ENCODE data around the gene AKR1E2. TPM values are rescaled to one million over a fixed set of nuclear protein-coding genes. Genes with fewer than 3 reads are reported as not detected.

The AKR1E2 gene
- total RNA-seq, 1 donor from 2014 or later: 10.0 TPM

DNA sequence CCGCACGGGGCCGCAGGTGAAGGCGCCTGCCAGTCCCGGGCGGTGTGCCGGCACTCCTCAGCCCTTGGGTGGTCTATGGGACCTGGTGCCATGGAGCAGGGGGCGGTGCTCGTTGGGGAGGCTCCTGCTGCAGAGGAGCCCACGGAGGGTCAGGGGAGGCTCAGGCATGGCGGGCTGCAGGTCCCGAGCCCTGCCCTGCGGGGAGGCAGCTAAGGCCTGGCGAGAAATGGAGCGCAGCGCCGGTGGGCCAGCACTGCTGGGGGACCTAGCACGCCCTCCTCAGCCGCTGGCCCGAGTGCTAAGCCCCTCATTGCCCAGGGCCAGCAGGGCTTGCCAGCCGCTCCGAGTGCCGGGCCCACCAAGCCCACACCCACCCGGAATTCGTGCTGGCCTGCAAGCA, 18.9 kb downstream of the AKR1E2 start:
- TF ChIP-seq, protein P1, sequence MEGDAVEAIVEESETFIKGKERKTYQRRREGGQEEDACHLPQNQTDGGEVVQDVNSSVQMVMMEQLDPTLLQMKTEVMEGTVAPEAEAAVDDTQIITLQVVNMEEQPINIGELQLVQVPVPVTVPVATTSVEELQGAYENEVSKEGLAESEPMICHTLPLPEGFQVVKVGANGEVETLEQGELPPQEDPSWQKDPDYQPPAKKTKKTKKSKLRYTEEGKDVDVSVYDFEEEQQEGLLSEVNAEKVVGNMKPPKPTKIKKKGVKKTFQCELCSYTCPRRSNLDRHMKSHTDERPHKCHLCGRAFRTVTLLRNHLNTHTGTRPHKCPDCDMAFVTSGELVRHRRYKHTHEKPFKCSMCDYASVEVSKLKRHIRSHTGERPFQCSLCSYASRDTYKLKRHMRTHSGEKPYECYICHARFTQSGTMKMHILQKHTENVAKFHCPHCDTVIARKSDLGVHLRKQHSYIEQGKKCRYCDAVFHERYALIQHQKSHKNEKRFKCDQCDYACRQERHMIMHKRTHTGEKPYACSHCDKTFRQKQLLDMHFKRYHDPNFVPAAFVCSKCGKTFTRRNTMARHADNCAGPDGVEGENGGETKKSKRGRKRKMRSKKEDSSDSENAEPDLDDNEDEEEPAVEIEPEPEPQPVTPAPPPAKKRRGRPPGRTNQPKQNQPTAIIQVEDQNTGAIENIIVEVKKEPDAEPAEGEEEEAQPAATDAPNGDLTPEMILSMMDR (IDR thresholded peaks at IDR 0.05): no peak
- Histone ChIP-seq H3K4me1 (peaks cover 3% of the 10 kb centered on the region), H3K36me3 (no peaks in the 10 kb centered on the region), H3K27ac (no peak overlapping the region), H3K27me3 (no peaks in the 10 kb centered on the region), H3K9me3 (no peaks in the 10 kb centered on the region), H3K4me3 (no peak overlapping the region)
- intact Hi-C loops (cut with DNase I): loop anchor here (10.0 kb wide), 2 partner anchors 250 to 440 kb away; partner anchors contain the start of gene AKR1C3
- ATAC-seq: no peak
- no peak for DNase-seq

DNA sequence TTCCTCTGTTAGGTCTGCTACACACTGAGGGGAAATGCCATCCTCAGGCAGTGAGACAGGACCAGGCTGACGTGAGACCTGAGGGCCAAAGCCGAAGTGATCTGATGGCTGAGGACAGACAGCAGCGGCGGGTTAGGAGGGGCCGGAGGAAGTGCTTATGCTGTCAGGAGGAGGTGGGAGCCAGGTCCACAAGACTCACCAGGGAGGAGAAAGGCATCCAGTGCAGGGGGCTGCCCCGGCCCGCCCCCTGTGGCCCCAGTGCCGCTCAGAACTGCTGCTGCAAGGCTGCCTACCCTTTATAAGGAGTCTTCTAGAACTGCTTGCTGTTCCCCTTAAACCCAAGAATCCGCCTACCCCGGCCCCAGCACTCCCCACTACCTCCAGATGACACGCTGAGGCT, 19.8 kb downstream of the AKR1E2 start:
- H3K27ac ChIP-seq: no peak overlapping the region
- H3K36me3 ChIP-seq: no peaks in the 10 kb centered on the region
- intact Hi-C loops (cut with DNase I): loop anchor here (10.0 kb wide), 2 partner anchors 249 to 439 kb away; partner anchors contain the start of gene AKR1C3
- no peaks in the 10 kb centered on the region for H3K9me3 ChIP-seq
- H3K4me3 ChIP-seq: no peak overlapping the region
- no peaks in the 10 kb centered on the region for H3K27me3 ChIP-seq
- TF ChIP-seq, protein P1 (IDR thresholded peaks at IDR 0.05): no peak
- H3K4me1 ChIP-seq: peaks cover 8% of the 10 kb centered on the region
- DNase-seq: no peak
- ATAC-seq: no peak

DNA sequence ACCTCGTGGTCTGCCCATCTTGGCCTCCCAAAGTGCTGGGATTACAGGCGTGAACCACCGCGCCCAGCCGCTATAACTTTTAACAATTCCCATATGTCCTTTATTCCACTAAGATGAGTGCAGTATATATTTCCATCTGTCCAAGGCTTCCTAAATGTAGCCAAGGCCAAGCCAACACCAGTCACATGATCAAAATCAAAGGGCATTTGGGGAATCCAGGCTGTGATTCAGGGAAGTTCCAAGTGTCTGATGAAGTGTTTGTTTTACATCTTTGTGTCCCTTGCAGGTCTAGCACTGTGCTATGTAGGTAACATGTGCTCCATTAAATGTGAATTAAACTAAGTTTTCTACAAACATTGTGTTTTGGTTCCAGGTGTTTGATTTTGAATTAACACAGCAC, 20.8 kb downstream of the AKR1E2 start:
- Histone ChIP-seq H3K4me3 (no peak overlapping the region), H3K4me1 (peaks cover 10% of the 10 kb centered on the region), H3K36me3 (no peaks in the 10 kb centered on the region), H3K9me3 (no peaks in the 10 kb centered on the region), H3K27me3 (no peaks in the 10 kb centered on the region), H3K27ac (no peak overlapping the region)
- ATAC-seq (no peak), DNase-seq (no peak)
- TF ChIP-seq, protein P1 (IDR thresholded peaks at IDR 0.05): no peak
- intact Hi-C loops (cut with DNase I): loop anchor here (10.0 kb wide), 2 partner anchors 248 to 438 kb away; partner anchors contain the start of gene AKR1C3

DNA sequence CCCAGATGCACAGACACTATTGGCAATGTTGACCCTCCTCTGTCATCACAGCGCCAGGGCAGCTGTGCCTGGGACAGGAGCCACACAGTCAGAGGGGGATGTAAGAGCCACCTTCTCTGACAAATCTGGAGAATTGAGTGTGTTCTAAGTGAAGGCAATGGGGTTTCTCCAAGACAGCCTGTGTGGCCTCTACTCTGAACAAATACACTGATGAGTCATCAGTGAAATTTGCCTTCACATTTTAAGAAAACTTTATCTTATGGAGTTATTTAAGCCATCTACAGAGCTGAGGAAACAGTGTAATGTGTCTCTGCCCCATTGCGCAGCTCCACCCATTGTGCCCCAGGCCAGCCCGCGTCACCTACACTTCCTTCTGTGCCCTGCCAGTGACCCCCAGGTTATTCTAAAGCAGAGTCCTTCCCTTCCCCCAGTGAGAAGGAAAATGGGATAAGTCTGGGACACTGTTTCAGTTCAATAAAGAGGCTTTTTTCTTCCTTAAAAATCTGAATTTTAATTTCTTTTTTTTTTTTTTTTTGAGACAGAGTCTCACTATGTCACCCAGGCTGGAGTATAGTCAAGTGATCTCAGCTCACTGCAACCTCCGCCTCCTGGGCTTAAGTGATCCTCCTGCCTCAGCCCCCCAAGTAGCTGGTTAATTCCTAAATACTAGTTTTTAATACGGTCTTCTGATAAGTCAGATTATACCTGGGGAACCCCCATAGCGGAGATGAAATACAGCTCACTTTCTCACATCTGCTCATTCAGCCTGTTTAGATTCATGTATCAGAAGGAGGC, 21.8 kb downstream of the AKR1E2 start:
- Histone ChIP-seq H3K27me3 (no peaks in the 10 kb centered on the region), H3K36me3 (no peaks in the 10 kb centered on the region), H3K4me3 (no peak overlapping the region), H3K9me3 (no peaks in the 10 kb centered on the region), H3K27ac (no peak overlapping the region), H3K4me1 (peaks cover 13% of the 10 kb centered on the region)
- no peak for DNase-seq
- intact Hi-C loops (cut with DNase I): loop anchor here (10.0 kb wide), 2 partner anchors 247 to 437 kb away; partner anchors contain the start of gene AKR1C3
- ATAC-seq: no peak
- TF ChIP-seq, protein P1 (IDR thresholded peaks at IDR 0.05): no peak

DNA sequence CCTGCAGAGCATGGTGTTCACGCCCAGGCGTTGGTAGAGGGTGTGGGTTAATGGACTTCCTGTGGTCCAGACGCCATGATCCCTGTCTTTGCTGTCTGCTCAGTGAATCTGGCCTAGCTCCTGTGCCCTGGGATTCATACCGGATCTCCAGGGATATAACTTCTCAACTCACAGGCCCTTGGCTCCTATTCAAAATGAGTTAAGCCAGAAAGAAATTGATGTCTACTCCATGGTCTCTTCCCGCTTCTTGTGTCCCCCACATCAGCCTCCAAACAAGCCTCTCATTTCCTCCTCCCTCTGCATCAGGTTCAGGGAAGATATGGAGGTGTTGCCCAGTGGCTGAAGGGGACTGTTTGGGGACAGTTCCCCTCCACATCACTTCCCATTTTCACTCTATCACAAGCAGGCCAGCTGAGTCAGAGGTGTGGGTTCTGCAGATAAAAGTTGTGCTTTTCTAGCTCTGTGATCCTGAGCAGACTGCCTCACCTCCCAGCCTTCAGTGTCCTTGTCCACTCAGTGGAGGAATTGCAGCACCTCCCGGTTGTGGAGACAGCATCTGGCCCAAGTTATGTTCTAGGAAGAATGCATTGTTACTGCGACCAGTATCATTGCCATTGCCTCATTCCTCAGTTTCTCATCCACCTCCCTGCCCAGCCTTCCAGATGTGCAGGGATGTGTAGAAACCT, 22.5 kb downstream of the AKR1E2 start:
- Histone ChIP-seq H3K27me3 (no peaks in the 10 kb centered on the region), H3K4me3 (no peak overlapping the region), H3K36me3 (no peaks in the 10 kb centered on the region), H3K27ac (no peak overlapping the region), H3K4me1 (peaks cover 13% of the 10 kb centered on the region), H3K9me3 (no peaks in the 10 kb centered on the region)
- ATAC-seq (no peak), DNase-seq (no peak)
- intact Hi-C loops (cut with DNase I): loop anchor here (10.0 kb wide), 2 partner anchors 246 to 436 kb away; partner anchors contain the start of gene AKR1C3
- TF ChIP-seq, protein P1 (IDR thresholded peaks at IDR 0.05): no peak
